DOHH2 (cell line): Measurements from ENCODE around the gene SMPD3.

ENCODE experiments used
- CTCF ChIP-seq: fragments of 200-600 bp; sonication (generic); IDR thresholded peaks from one replicate; pipeline ENCODE4 v1.5.1; 2014; ENCODE audit warnings: antibody characterized with exemption, mild to moderate bottlenecking, low read depth, low read length; ENCODE audit not compliant: poor library complexity, severe bottlenecking
- EZH2phosphoT487 ChIP-seq: fragments of 200-600 bp; sonication (generic); IDR thresholded peaks from 2 replicates; pipeline ENCODE4 v1.6.1; 2017; ENCODE audit warnings: borderline replicate concordance, mild to moderate bottlenecking, antibody characterized with exemption, low read length, moderate library complexity, mixed read lengths

- TF ChIP-seq EZH2phosphoT487 (no peak), CTCF (no peak)
Measured at GRCh38 chr16:68362262-68362913, 85.9 kb downstream of the SMPD3 start.
